Gastrocnemius medialis (tissue), 4 donors: Measurements from ENCODE around the gene ATG14. TPM values are rescaled to one million over a fixed set of nuclear protein-coding genes. Genes with fewer than 3 reads are reported as not detected.

Source experiments
- ATAC-seq, 2 donors: fragments of 150-250 bp; one replicate each; pipeline ENCODE4 v1.9.1; 2016
- DNase-seq, 2 donors: peaks; one replicate each; pipeline ENCODE4 v3.0.0-alpha.2; 2019
- H3K27ac ChIP-seq, 4 donors: fragments of 200-600 bp; sonication (generic); 1 replicate in 1 of 4; 2 replicates in 3 of 4; pipeline ENCODE4 v1.5.1; 2016 to 2018; ENCODE audit warnings: mild to moderate bottlenecking in 2 of 4, moderate library complexity in 1 of 4
- H3K27me3 ChIP-seq, 3 donors: fragments of 200-600 bp; sonication (generic) in 2 of 3; 1 replicate in 1 of 3; 2 replicates in 2 of 3; pipeline versions ENCODE4 v1.5.1 to v1.6.0; 2016 to 2019; ENCODE audit warnings: mild to moderate bottlenecking in 1 of 3, moderate library complexity in 1 of 3
- H3K36me3 ChIP-seq, 2 donors: fragments of 200-600 bp; sonication (generic) in 1 of 2; one replicate each; pipeline ENCODE4 v1.5.1; 2017 to 2018
- H3K4me1 ChIP-seq, 2 donors: fragments of 200-600 bp; sonication (generic) in 1 of 2; one replicate each; pipeline ENCODE4 v1.5.1; 2016 to 2017; ENCODE audit warnings: mild to moderate bottlenecking in 2 of 2
- H3K4me3 ChIP-seq, 4 donors: fragments of 200-600 bp; sonication (generic) in 3 of 4; 1 replicate in 1 of 4; 2 replicates in 3 of 4; pipeline ENCODE4 v1.5.1; 2016 to 2019; ENCODE audit warnings: mild to moderate bottlenecking in 2 of 4
- H3K9me3 ChIP-seq, 3 donors: fragments of 200-600 bp; sonication (generic) in 2 of 3; 1 replicate in 1 of 3; 2 replicates in 2 of 3; pipeline ENCODE4 v1.5.1; 2016 to 2019
- POLR2A ChIP-seq, 2 donors: fragments of 450-650 bp; IDR thresholded peaks; one replicate each; pipeline ENCODE4 v1.6.1; 2017; ENCODE audit warnings: antibody characterized with exemption in 2 of 2, mild to moderate bottlenecking in 2 of 2, moderate library complexity in 2 of 2
- in situ Hi-C, 4 donors: fragments of 200-750 bp; cut with MboI; loops; one replicate each; pipeline versions ENCODE4 v1.15.0 to v1.8.0; 2017; ENCODE audit warnings: low sequenced_read_pairs in 4 of 4
- intact Hi-C: fragments of 100-400 bp; cut with DNase I; formaldehyde crosslinking; loops from one replicate; pipeline ENCODE4 v1.15.1; 2023; ENCODE audit warnings: low total_unique reads
- total RNA-seq, 4 donors: library from RNA; depleted of rRNA; stranded (reverse); fragments of >200 nt; gene quantifications; one replicate each; pipeline versions ENCODE4 v1.1.0 to v1.2.3, GENCODE V29; 2016
- TF ChIP-seq, protein P1 (sequence below), 5 experiments: fragments of 450-650 bp in 3 of 5; fragments of 200-600 bp in 2 of 5; sonication (generic) in 2 of 5; IDR thresholded peaks in 4 of 5; conservative IDR thresholded peaks in 1 of 5; 1 replicate in 4 of 5; 2 replicates in 1 of 5; pipeline ENCODE4 v1.5.1; 2016 to 2019; ENCODE audit warnings: antibody characterized with exemption in 5 of 5, mild to moderate bottlenecking in 3 of 5, moderate library complexity in 3 of 5

The ATG14 gene
- total RNA-seq, 4 donors from 2014 or later: 12.6 to 20.0 (median 15.6) TPM

DNA sequence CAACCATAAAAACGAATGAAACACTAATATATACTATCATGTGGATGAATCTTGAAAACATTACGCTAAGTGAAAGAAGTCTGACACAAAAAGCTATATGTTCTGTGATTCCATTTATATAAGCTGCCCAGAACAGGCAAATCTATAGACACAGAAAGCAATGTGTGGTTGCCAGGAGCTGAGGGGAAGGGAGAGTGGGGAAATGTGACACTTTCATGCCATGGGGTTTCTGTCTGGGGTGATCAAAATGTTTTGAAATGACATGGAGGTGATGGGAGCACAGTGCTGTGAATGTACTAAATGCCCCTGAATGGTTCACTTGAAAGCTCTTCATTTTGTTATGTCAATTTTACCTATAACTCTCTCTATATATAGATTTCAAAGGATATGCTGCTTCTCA, 30.1 kb downstream of the ATG14 start:
- Histone ChIP-seq H3K9me3 (no peaks in the 10 kb centered on the region), H3K27ac (peak overlapping the region in 3 of 4 donors; percentile 83 to 89 (median 86)), H3K4me3 (no peak overlapping the region), H3K27me3 (no peaks in the 10 kb centered on the region), H3K36me3 (peaks cover 0 to 66% of the 10 kb centered on the region in 2 donors), H3K4me1 (peaks cover 32 to 33% of the 10 kb centered on the region in 2 donors)
- TF ChIP-seq POLR2A (IDR thresholded peaks at IDR 0.05): no peak
- TF ChIP-seq, protein P1, sequence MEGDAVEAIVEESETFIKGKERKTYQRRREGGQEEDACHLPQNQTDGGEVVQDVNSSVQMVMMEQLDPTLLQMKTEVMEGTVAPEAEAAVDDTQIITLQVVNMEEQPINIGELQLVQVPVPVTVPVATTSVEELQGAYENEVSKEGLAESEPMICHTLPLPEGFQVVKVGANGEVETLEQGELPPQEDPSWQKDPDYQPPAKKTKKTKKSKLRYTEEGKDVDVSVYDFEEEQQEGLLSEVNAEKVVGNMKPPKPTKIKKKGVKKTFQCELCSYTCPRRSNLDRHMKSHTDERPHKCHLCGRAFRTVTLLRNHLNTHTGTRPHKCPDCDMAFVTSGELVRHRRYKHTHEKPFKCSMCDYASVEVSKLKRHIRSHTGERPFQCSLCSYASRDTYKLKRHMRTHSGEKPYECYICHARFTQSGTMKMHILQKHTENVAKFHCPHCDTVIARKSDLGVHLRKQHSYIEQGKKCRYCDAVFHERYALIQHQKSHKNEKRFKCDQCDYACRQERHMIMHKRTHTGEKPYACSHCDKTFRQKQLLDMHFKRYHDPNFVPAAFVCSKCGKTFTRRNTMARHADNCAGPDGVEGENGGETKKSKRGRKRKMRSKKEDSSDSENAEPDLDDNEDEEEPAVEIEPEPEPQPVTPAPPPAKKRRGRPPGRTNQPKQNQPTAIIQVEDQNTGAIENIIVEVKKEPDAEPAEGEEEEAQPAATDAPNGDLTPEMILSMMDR (IDR thresholded peaks at IDR 0.05 in 4 of 5, conservative IDR thresholded peaks at IDR 0.05 in 1 of 5): no peak
- intact Hi-C loops: no loop called here
- ATAC-seq (no peak), DNase-seq (no peak)
- in situ Hi-C loops: no loop called here

DNA sequence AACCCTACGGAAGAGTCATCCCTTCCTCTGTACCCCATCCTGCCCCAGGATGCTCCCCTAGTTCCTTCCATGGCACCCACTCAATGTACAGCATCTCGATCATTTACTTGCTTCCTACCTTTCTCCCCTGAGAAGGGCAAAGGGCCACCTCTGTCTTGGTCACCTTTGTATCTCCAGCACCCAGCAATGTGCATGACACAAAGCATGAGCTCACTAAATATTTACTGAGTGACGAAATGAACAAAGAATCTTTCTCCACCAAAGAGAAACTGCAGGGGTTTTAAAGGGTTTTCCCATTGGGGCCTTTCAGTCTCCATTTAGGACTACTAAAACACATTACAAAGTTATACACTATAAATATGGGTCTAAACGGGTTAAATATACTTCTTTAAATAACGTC, 30.6 kb downstream of the ATG14 start:
- DNase-seq (no peak), ATAC-seq (no peak)
- H3K27ac ChIP-seq: no peak overlapping the region
- no peaks in the 10 kb centered on the region for H3K9me3 ChIP-seq
- in situ Hi-C loops (no loop called here), intact Hi-C loops (no loop called here)
- peaks cover 32 to 33% of the 10 kb centered on the region in 2 donors for H3K4me1 ChIP-seq
- no peaks in the 10 kb centered on the region for H3K27me3 ChIP-seq
- H3K36me3 ChIP-seq: peaks cover 0 to 71% of the 10 kb centered on the region in 2 donors
- TF ChIP-seq, protein P1 (IDR thresholded peaks at IDR 0.05 in 4 of 5, conservative IDR thresholded peaks at IDR 0.05 in 1 of 5): no peak
- no peak for TF ChIP-seq POLR2A (IDR thresholded peaks at IDR 0.05)
- H3K4me3 ChIP-seq: no peak overlapping the region

DNA sequence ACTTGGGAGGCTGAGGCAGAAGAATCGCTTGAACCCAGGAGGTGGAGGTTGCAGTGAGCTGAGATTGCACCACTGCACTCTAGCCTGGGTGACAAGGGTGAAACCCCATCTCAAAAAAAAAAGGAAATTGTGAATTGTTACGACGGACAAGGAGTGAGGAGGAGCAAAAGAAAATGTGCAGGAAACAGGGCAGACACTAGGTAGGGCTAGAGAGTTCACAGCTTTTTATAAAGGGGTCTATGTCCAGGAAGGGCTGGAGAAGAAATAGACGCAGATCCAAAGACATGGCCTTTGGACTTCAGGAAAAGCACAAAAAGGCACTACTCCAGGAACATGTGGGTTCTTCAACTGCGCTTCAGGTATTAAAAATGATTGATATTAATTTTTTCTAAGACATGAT, 34.4 kb downstream of the ATG14 start:
- Histone ChIP-seq H3K36me3 (peaks cover 0 to 63% of the 10 kb centered on the region in 2 donors), H3K4me3 (no peak overlapping the region), H3K27me3 (no peaks in the 10 kb centered on the region), H3K4me1 (peaks cover under 1 to 4% of the 10 kb centered on the region in 2 donors), H3K27ac (no peak overlapping the region), H3K9me3 (no peaks in the 10 kb centered on the region)
- DNase-seq (no peak), ATAC-seq (no peak)
- intact Hi-C loops: no loop called here
- in situ Hi-C loops: loop anchor here in 1 of 4 donors (5.0 kb wide), 1 partner anchor 50 kb away; no protein-coding TSS in a partner anchor
- no peak for TF ChIP-seq POLR2A (IDR thresholded peaks at IDR 0.05)
- TF ChIP-seq, protein P1 (IDR thresholded peaks at IDR 0.05 in 4 of 5, conservative IDR thresholded peaks at IDR 0.05 in 1 of 5): no peak

DNA sequence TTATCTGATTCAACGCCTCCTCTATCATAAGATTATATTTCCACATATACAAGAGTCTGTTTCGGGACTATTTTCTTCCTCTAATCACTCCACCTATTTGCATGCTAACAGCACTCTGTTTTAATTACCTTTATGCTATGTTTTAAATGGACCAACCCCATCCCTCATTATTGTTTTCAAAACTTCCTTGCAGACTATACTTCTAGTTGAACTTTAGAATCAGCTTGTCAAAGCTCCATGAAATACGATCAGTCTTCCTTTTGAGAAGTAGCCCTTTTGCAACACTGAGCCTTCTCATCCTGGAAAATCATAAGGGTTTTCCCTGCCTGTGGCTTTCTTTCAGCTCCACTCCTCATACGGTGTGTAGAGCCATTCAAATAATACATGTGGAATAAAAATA, 36.9 kb downstream of the ATG14 start:
- no peaks in the 10 kb centered on the region for H3K27me3 ChIP-seq
- H3K9me3 ChIP-seq: no peaks in the 10 kb centered on the region
- intact Hi-C loops: no loop called here
- TF ChIP-seq, protein P1 (IDR thresholded peaks at IDR 0.05 in 4 of 5, conservative IDR thresholded peaks at IDR 0.05 in 1 of 5): no peak
- TF ChIP-seq POLR2A (IDR thresholded peaks at IDR 0.05): no peak
- in situ Hi-C loops: loop anchor here in 1 of 4 donors (5.0 kb wide), 1 partner anchor 53 kb away; no protein-coding TSS in a partner anchor
- H3K36me3 ChIP-seq: peaks cover 0 to 38% of the 10 kb centered on the region in 2 donors
- H3K27ac ChIP-seq: peak overlapping the region in 1 of 4 donors; percentile 48
- ATAC-seq: no peak
- no peak for DNase-seq
- no peaks in the 10 kb centered on the region for H3K4me1 ChIP-seq
- no peak overlapping the region for H3K4me3 ChIP-seq
